Muscle of arm (tissue), 12 donors: ENCODE data around the gene B3GNT5. TPM values are rescaled to one million over a fixed set of nuclear protein-coding genes. Genes with fewer than 3 reads are reported as not detected.

ENCODE experiments used
- DNase-seq: peaks from one replicate; pipeline ENCODE4 v3.0.0-alpha.2; 2013
- polyA plus RNA-seq, 12 donors: library from polyadenylated mRNA; unstranded; fragments of 120-200 nt; gene quantifications; one replicate each; pipeline ENCODE4 v1.2.1, GENCODE V29; 2013; ENCODE audit not compliant: insufficient read length in 12 of 12

B3GNT5 gene
- polyA plus RNA-seq, 12 donors: 6.7 to 17.3 (median 12.0) TPM; not detected in 1

GRCh38 chr3:183262875-183263378 is 9.9 kb downstream of the B3GNT5 start:
- no peak for DNase-seq

DNA sequence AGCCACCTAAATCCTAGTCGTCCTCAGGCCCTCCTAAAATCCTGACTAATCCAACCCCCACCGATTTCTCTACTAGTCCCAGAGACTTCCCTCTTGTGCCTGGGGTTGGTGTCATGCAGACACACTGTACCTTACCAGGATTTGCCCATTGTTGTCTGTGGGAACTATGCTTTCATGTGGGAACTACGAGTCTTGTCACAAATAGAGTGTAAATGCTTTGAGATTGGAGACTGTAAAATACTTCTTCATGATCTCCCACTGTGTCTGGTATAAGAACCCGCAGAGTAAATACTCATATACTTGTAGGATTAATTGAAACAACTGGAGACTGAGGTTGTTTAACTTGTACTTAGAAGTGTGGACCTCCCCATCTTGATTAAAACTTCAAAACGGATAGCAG is 11.2 kb downstream of the B3GNT5 start:
- DNase-seq: no peak

- DNase-seq: no peak
These were observed 12.1 kb downstream of the B3GNT5 start for GRCh38 chr3:183265157-183265642.

DNA sequence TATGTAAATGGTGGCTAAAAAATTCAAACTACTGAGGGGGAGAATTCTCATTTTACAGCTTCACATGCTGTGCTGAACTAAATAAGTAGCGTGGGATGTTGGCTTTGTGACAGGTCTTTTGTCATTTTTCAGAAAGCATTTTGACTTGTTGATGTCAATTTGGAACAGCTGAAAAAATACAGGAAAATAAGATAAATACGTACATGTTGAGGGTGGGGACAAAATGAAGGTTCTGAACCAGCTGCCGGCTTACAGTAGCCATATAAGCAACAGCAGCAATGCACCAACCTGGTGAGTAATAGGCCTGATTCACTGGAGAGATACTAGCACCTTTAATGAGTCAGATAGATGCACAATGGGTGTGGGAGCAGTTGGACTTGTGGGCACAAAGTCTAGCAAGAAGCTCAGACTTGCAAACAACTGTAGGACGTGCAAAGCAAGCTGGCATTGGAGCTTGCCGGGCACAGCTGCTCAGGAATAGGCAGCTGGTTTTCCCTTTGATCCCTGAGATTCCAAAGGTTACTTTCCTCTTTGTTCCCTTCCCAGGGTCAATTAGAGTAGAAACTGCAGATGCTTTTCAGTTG is 12.9 kb downstream of the B3GNT5 start:
- DNase-seq: no peak

- no peak for DNase-seq
These were observed 13.4 kb downstream of the B3GNT5 start for GRCh38 chr3:183266454-183266853.

GRCh38 chr3:183267140-183267539 is 14.1 kb downstream of the B3GNT5 start:
- no peak for DNase-seq

DNA sequence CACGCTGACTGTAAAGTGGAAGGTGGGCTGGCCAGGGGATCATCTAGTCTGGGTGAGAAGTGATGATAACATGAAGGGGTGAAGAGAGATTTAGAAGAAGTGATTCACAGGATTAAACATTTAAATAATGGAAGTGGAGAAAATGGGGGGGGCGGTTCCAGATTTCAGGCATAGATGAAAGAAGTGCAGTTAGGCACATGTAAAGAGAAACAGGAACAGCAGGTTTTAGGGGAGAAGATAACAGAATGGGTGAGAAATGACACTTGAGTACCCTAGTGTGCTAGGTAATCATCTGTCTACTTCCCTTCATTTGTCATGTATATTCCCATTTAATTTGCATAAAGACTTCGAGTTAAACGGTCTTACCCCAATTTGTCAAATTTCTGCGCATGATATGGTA is 15.3 kb downstream of the B3GNT5 start:
- no peak for DNase-seq

- DNase-seq: no peak
These were observed 16.3 kb downstream of the B3GNT5 start for GRCh38 chr3:183269345-183269744.

DNA sequence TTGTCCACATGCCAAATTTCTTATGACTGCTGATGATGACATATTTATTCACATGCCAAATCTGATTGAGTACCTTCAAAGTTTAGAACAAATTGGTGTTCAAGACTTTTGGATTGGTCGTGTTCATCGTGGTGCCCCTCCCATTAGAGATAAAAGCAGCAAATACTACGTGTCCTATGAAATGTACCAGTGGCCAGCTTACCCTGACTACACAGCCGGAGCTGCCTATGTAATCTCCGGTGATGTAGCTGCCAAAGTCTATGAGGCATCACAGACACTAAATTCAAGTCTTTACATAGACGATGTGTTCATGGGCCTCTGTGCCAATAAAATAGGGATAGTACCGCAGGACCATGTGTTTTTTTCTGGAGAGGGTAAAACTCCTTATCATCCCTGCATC is 17.3 kb downstream of the B3GNT5 start:
- no peak for DNase-seq

DNA sequence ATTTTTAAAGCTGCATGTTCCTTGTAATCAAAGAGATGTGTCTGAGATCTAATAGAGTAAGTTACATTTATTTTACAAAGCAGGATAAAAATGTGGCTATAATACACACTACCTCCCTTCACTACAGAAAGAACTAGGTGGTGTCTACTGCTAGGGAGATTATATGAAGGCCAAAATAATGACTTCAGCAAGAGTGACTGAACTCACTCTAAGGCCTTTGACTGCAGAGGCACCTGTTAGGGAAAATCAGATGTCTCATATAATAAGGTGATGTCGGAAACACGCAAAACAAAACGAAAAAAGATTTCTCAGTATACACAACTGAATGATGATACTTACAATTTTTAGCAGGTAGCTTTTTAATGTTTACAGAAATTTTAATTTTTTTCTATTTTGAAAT is 19.1 kb downstream of the B3GNT5 start:
- no peak for DNase-seq

GRCh38 chr3:183272791-183273190 is 19.7 kb downstream of the B3GNT5 start:
- DNase-seq: no peak

DNA sequence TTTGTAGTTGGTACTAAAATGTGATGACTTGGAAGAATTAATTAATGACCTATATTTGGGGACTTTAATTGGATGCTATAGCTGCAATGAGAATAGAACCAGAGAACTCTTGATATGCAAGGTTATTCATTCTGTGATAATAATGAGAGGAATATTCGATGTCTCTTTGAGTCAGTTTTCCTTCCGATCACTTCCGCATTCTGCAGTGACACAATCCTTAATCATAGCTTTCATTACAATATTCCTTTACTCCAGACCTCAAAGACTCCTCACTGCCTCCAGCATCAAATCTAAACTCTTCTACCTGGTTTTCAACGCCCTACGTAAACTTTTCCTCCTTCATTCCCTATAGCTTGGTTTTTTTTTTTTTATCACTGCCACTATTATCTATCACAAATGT is 21.6 kb downstream of the B3GNT5 start:
- no peak for DNase-seq

- no peak for DNase-seq
These were observed 22.4 kb downstream of the B3GNT5 start for GRCh38 chr3:183275418-183275817.

DNA sequence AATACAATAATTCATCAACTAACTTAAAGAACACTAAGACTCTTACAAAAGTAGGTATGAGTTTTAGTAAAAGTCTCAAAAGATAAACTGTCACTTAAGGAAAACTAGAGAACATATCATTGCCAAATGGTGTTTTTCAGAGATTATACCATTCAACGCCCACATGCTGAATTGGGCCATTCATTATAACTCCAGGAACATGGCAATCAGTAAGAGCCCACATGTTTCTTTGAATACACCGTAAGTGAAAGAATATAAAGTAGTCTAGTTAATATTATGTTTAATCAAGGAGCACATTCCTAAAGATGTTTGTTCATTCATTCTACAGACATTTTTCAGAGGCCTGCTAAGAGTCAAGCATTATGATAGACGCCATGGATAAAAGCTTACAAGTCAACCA is 22.9 kb downstream of the B3GNT5 start:
- DNase-seq: no peak

DNA sequence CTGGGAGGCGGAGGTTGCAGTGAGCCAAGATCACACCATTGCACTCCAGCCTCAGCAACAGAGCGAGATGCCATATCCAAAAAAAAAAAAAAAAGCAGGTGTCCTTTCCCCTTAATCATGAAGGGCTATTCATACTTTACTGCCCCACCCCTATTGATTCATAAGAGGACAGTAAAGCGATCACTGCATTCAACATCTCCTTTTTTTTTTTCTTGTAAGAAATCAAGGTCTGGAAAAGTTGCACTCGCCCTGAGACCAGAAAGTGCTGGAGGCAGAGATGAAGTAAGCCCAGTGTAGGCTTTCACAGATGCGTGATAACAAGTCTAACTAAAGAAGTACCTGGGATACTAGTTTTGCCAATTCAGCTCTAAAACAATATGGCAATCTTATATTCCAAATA is 24.2 kb downstream of the B3GNT5 start:
- DNase-seq: no peak

GRCh38 chr3:183278479-183279088 is 25.5 kb downstream of the B3GNT5 start:
- no peak for DNase-seq

DNA sequence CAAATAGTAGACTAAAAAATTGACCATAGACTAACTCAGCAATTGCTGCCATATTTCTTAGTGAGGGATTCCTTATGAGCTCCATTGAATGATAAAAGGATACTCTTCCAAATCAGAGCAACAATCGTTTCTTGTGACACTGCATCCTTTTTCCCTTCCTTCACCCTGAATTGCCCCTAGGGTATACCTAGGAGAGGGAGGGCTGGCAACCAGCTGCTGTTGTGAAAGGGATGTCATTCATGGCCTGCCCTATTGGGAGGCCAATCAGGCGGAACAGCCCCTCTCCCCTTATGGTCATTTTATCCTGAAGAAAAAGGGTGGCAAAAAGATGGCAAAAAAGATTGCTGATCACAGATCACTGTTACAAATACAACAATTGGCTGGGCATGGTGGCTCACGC is 26.3 kb downstream of the B3GNT5 start:
- DNase-seq: no peak

GRCh38 chr3:183281126-183281797 is 28.2 kb downstream of the B3GNT5 start:
- no peak for DNase-seq

DNA sequence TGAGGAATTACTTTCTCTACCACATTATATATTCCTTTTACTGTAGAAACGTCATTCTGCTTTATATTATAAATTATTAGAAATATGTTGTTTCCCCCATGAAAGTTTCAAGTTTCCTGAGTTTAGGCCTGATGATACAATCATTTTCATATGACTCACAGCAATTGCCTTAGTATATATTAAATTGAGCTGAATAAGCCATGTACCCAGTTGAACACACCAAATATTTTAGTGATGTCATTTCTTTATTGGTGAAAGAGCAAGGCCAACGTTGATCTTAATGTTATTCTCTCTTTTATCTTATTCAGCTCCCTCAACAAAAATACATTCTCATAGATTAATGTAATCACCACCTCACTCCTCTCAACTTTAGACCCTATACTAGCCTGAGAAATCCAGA is 30.8 kb downstream of the B3GNT5 start:
- DNase-seq: no peak

- no peak for DNase-seq
These were observed 31.5 kb downstream of the B3GNT5 start for GRCh38 chr3:183284570-183284969.

DNA sequence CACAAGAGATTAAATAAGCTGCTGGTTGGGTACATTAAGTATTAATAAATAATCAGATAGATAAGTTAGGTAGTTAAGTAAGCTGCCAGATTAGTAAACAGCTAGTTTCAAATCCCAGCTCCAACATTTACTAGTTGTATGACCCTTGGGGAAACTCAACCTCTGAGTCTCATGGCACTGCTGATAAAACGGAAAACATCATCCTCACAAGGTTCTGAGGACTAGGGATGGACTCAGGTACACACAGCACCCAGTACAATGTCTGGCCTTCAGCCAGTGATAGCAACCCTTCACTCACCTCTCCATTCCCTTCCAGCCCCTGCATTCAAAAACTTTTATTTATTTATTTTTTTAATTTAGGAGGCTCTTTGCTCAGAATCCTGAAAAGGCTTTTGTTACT is 32.3 kb downstream of the B3GNT5 start:
- no peak for DNase-seq

DNA sequence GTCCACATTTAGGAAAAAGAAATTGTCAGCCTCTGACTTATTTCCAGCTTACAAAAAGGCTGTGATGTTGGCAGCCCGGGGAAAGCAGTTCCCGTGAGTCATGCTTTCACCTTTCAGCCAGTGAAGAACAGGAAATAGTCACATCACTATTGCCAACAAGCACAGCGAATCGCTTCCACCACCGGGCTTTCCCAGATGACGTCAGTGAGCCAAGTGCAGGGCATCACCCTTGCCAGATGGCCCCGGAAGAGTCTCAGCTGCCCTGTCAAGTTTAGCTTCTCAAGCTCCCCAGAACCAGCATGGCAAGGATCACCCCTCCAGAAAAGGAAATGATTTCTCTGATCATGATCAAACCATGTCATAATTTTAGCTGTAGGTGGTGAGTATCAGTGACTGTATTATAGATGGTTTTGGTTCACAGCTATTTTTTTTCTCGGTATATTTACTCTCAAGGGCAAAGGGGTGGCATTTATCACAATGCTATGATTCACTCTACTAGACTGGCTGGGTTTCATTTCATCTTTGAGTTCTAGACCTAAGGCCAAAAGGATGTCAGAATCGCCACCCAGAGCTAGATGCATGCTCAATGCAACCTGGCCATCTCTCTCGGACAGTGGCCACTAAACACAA is 32.9 kb downstream of the B3GNT5 start:
- DNase-seq: peak; percentile 65
